ENCODE measurements around the gene ILKAP. TPM values are rescaled to one million over a fixed set of nuclear protein-coding genes. Genes with fewer than 3 reads are reported as not detected.

Gene ILKAP
- total RNA-seq, 2 donors from 2014 or later = 27.8 to 50.3 TPM

- Histone ChIP-seq H3K9ac (ENCODE audit: low read depth in 2 of 2, low read length in 2 of 2) (no peak overlapping the region), H3K9me3 (no peaks in the 10 kb centered on the region), H3K4me1 (no peaks in the 10 kb centered on the region), H3K4me3 (no peak overlapping the region), H3K27ac (no peak overlapping the region), H3K27me3 (no peaks in the 10 kb centered on the region), H3K36me3 (no peaks in the 10 kb centered on the region)
- intact Hi-C loops (cut with DNase I) = no loop called here
- no peak for DNase-seq
- TF ChIP-seq CTCF (IDR thresholded peaks at IDR 0.05) = no peak
Observed at GRCh38 chr2:238130696-238131628, 72.5 kb downstream of the ILKAP start.

GRCh38 chr2:238130111-238130695 lies 73.3 kb downstream of the ILKAP start:
- TF ChIP-seq CTCF (IDR thresholded peaks at IDR 0.05) = no peak
- Histone ChIP-seq H3K27me3 (no peaks in the 10 kb centered on the region), H3K4me1 (no peaks in the 10 kb centered on the region)

GRCh38 chr2:238129166-238130010 lies 74.1 kb downstream of the ILKAP start:
- no peaks in the 10 kb centered on the region for H3K4me1 ChIP-seq
- intact Hi-C loops (cut with DNase I) = no loop called here
- H3K9ac ChIP-seq (ENCODE audit: low read depth in 2 of 2, low read length in 2 of 2) = no peak overlapping the region
- TF ChIP-seq CTCF (IDR thresholded peaks at IDR 0.05) = no peak
- H3K27ac ChIP-seq = no peak overlapping the region
- no peak for DNase-seq
- H3K9me3 ChIP-seq = no peaks in the 10 kb centered on the region
- H3K27me3 ChIP-seq = no peaks in the 10 kb centered on the region
- H3K36me3 ChIP-seq = no peaks in the 10 kb centered on the region
- no peak overlapping the region for H3K4me3 ChIP-seq

More at GRCh38 chr2:238130111-238130695, 73.3 kb downstream of the ILKAP start:
- Histone ChIP-seq H3K36me3 (no peaks in the 10 kb centered on the region), H3K9ac (ENCODE audit: low read depth in 2 of 2, low read length in 2 of 2) (no peak overlapping the region), H3K4me3 (no peak overlapping the region), H3K9me3 (no peaks in the 10 kb centered on the region), H3K27ac (no peak overlapping the region)
- intact Hi-C loops (cut with DNase I) = no loop called here
- no peak for DNase-seq

- Histone ChIP-seq H3K9me3 (no peaks in the 10 kb centered on the region), H3K27ac (no peak overlapping the region), H3K9ac (ENCODE audit: low read depth in 2 of 2, low read length in 2 of 2) (no peak overlapping the region), H3K27me3 (no peaks in the 10 kb centered on the region), H3K4me3 (no peak overlapping the region), H3K36me3 (no peaks in the 10 kb centered on the region), H3K4me1 (no peaks in the 10 kb centered on the region)
- no peak for TF ChIP-seq CTCF (IDR thresholded peaks at IDR 0.05)
- no peak for DNase-seq
- intact Hi-C loops (cut with DNase I) = no loop called here
Observed at GRCh38 chr2:238128534-238129001, 74.9 kb downstream of the ILKAP start.

- no peaks in the 10 kb centered on the region for H3K9me3 ChIP-seq
- H3K9ac ChIP-seq (ENCODE audit: low read depth in 2 of 2, low read length in 2 of 2) = no peak overlapping the region
- no peak for TF ChIP-seq CTCF (IDR thresholded peaks at IDR 0.05)
- no peak overlapping the region for H3K27ac ChIP-seq
- intact Hi-C loops (cut with DNase I) = no loop called here
- H3K4me1 ChIP-seq = no peaks in the 10 kb centered on the region
- H3K4me3 ChIP-seq = no peak overlapping the region
- DNase-seq = no peak
- H3K27me3 ChIP-seq = no peaks in the 10 kb centered on the region
- H3K36me3 ChIP-seq = no peaks in the 10 kb centered on the region
Observed at GRCh38 chr2:238128061-238128440, 75.4 kb downstream of the ILKAP start.

Data from colonic mucosa (tissue), 4 donors.